H1 (cell line): ENCODE results near the gene SGSH. TPM values are rescaled to one million over a fixed set of nuclear protein-coding genes. Genes with fewer than 3 reads are reported as not detected.

Source experiments
- CTCF ChIA-PET: fragments of 300-600 bp; sonication (Branson Sonifier 250); formaldehyde crosslinking; loops from one replicate; lab custom pipeline; 2021; ENCODE audit not compliant: partially characterized antibody; lab: Charles Lee
- POLR2A ChIA-PET: fragments of 300-600 bp; sonication (Branson Sonifier 250); formaldehyde crosslinking; loops from one replicate; lab custom pipeline; 2021; ENCODE audit warnings: inconsistent platforms; ENCODE audit not compliant: partially characterized antibody; lab: Charles Lee
- DNase-seq, 2 experiments: peaks; one replicate each; pipeline versions ENCODE4 v3.0.0 to v3.0.0-alpha.2; 2010 to 2022; ENCODE audit warnings: low spot score in 2 of 2, low read depth in 1 of 2, mixed read lengths in 1 of 2
- FAIRE-seq: peaks from 2 replicates; lab custom pipeline; 2011; peaks lifted over from hg19 to GRCh38; lab: Jason Lieb, UNC
- H2AFZ ChIP-seq: 2 replicates; pipeline ENCODE4 v1.8.1; 2012; ENCODE audit warnings: low read length, inconsistent platforms
- H2AK5ac ChIP-seq: 2 replicates; pipeline ENCODE4 v1.6.1; 2013; ENCODE audit warnings: low read depth, low read length
- H2BK120ac ChIP-seq: replicated peaks from 2 replicates; pipeline ENCODE3; 2013; ENCODE audit warnings: low read depth, low read length, inconsistent platforms
- H2BK12ac ChIP-seq: 2 replicates; pipeline ENCODE4 v1.6.1; 2013; ENCODE audit warnings: low read depth, low read length
- H2BK15ac ChIP-seq: 2 replicates; pipeline ENCODE4 v1.6.1; 2013; ENCODE audit warnings: low read length
- H2BK20ac ChIP-seq: 2 replicates; pipeline ENCODE4 v1.6.1; 2013; ENCODE audit warnings: low read length
- H2BK5ac ChIP-seq: 2 replicates; pipeline ENCODE4 v1.6.1; 2013; ENCODE audit warnings: low read depth, low read length
- H3K14ac ChIP-seq: 2 replicates; pipeline ENCODE4 v1.6.1; 2013; ENCODE audit warnings: inconsistent platforms; ENCODE audit not compliant: insufficient read length
- H3K18ac ChIP-seq: 2 replicates; pipeline ENCODE4 v1.6.1; 2013; ENCODE audit warnings: low read length; ENCODE audit errors: extremely low read depth
- H3K23ac ChIP-seq: 2 replicates; pipeline ENCODE4 v1.6.1; 2013; ENCODE audit warnings: inconsistent platforms; ENCODE audit not compliant: insufficient read length
- H3K23me2 ChIP-seq: 2 replicates; pipeline ENCODE4 v1.6.1; 2013; ENCODE audit warnings: low read depth, low read length
- H3K27ac ChIP-seq: 2 replicates; pipeline ENCODE4 v1.6.1; 2011; ENCODE audit warnings: low read depth, low read length, inconsistent platforms
- H3K27me3 ChIP-seq, 4 experiments: replicated peaks in 1 of 4; 1 replicate in 1 of 4; 2 replicates in 3 of 4; pipeline versions ENCODE4 v1.6.1 to v1.8.1; 2011 to 2013; ENCODE audit warnings: low read length in 3 of 4, mild to moderate bottlenecking in 3 of 4, inconsistent platforms in 2 of 4, mixed read lengths in 2 of 4, moderate library complexity in 1 of 4; ENCODE audit not compliant: control insufficient read depth in 3 of 4, insufficient read depth in 3 of 4; ENCODE audit errors: extremely low read depth in 1 of 4
- H3K36me3 ChIP-seq, 4 experiments: 2 replicates each; pipeline versions ENCODE4 v1.6.1 to v1.8.1; 2011 to 2013; ENCODE audit warnings: mild to moderate bottlenecking in 4 of 4, low read length in 3 of 4, moderate library complexity in 2 of 4, control low read depth in 1 of 4, inconsistent platforms in 1 of 4; ENCODE audit not compliant: insufficient read depth in 4 of 4, control insufficient read depth in 2 of 4
- H3K4ac ChIP-seq: replicated peaks from 2 replicates; pipeline ENCODE3; 2013; ENCODE audit warnings: low read length, low read depth, mixed read lengths, inconsistent platforms; ENCODE audit not compliant: insufficient read length
- H3K4me1 ChIP-seq, 4 experiments: replicated peaks in 1 of 4; 1 replicate in 1 of 4; 2 replicates in 3 of 4; pipeline versions ENCODE4 v1.6.1 to v1.8.1; 2011 to 2013; ENCODE audit warnings: low read length in 3 of 4, inconsistent platforms in 2 of 4, mixed read lengths in 1 of 4; ENCODE audit not compliant: insufficient read depth in 4 of 4, control insufficient read depth in 3 of 4
- H3K4me2 ChIP-seq, 2 experiments: 2 replicates each; pipeline versions ENCODE4 v1.6.1 to v1.8.1; 2011 to 2013; ENCODE audit warnings: low read depth in 2 of 2, low read length in 2 of 2, control low read depth in 1 of 2, inconsistent platforms in 1 of 2, mild to moderate bottlenecking in 1 of 2; ENCODE audit not compliant: insufficient read depth in 1 of 2
- H3K4me3 ChIP-seq, 4 experiments: fragments of 200-600, 300-600 bp in 1 of 4; sonication (generic), shearing (Covaris generic), sonication (Bioruptor Twin) in 1 of 4; 2 replicates each; pipeline versions ENCODE4 v1.5.1 to v1.8.1; 2011 to 2016; ENCODE audit warnings: low read length in 4 of 4, low read depth in 3 of 4, control low read depth in 2 of 4, inconsistent platforms in 2 of 4, mild to moderate bottlenecking in 2 of 4, mixed read lengths in 1 of 4, moderate library complexity in 1 of 4; ENCODE audit not compliant: insufficient read depth in 2 of 4; ENCODE audit errors: extremely low read depth in 1 of 4
- H3K56ac ChIP-seq: replicated peaks from 2 replicates; pipeline ENCODE3; 2013; ENCODE audit warnings: low read depth, mild to moderate bottlenecking, mixed read lengths, low read length, inconsistent platforms; ENCODE audit not compliant: insufficient read length
- H3K79me1 ChIP-seq: 2 replicates; pipeline ENCODE4 v1.6.1; 2013; ENCODE audit warnings: low read depth, low read length, control low read depth
- H3K79me2 ChIP-seq, 2 experiments: 2 replicates each; pipeline versions ENCODE4 v1.6.1 to v1.8.1; 2012 to 2013; ENCODE audit warnings: low read length in 2 of 2, mild to moderate bottlenecking in 2 of 2, inconsistent platforms in 1 of 2; ENCODE audit not compliant: insufficient read depth in 2 of 2, control insufficient read depth in 1 of 2
- H3K9ac ChIP-seq, 4 experiments: replicated peaks in 1 of 4; 1 replicate in 1 of 4; 2 replicates in 3 of 4; pipeline versions ENCODE4 v1.6.1 to v1.8.1; 2011 to 2013; ENCODE audit warnings: low read depth in 3 of 4, low read length in 3 of 4, control low read depth in 2 of 4, mild to moderate bottlenecking in 2 of 4, moderate library complexity in 2 of 4, inconsistent platforms in 1 of 4; ENCODE audit errors: extremely low read depth in 1 of 4
- H3K9me3 ChIP-seq, 2 experiments: 2 replicates each; pipeline versions ENCODE4 v1.6.1 to v1.8.1; 2012 to 2013; ENCODE audit warnings: mild to moderate bottlenecking in 2 of 2, moderate library complexity in 2 of 2, control low read depth in 1 of 2, inconsistent platforms in 1 of 2, low read depth in 1 of 2, low read length in 1 of 2, mixed read lengths in 1 of 2; ENCODE audit not compliant: insufficient read depth in 2 of 2
- H4K20me1 ChIP-seq, 2 experiments: replicated peaks in 1 of 2; 2 replicates each; pipeline versions ENCODE3 to v1.8.1; 2011 to 2013; ENCODE audit warnings: inconsistent platforms in 2 of 2, low read length in 2 of 2, mild to moderate bottlenecking in 1 of 2; ENCODE audit not compliant: insufficient read depth in 2 of 2, control insufficient read depth in 1 of 2
- H4K5ac ChIP-seq: 2 replicates; pipeline ENCODE4 v1.6.1; 2013; ENCODE audit warnings: low read length, low read depth, mixed read lengths, inconsistent platforms; ENCODE audit not compliant: insufficient read length
- H4K8ac ChIP-seq: 2 replicates; pipeline ENCODE4 v1.8.0; 2013; ENCODE audit warnings: mild to moderate bottlenecking, moderate library complexity, low read length, inconsistent platforms; ENCODE audit not compliant: insufficient read depth; ENCODE audit errors: extremely low read depth
- H4K91ac ChIP-seq: replicated peaks from 2 replicates; pipeline ENCODE3; 2013; ENCODE audit warnings: low read length, mixed read lengths, inconsistent platforms; ENCODE audit not compliant: insufficient read length
- EP300 ChIP-seq, 2 experiments: IDR thresholded peaks; 1 replicate in 1 of 2; 2 replicates in 1 of 2; pipeline ENCODE4 v1.6.1; 2011 to 2012; ENCODE audit warnings: low read depth in 2 of 2, low read length in 2 of 2, mild to moderate bottlenecking in 2 of 2, borderline replicate concordance in 1 of 2, inconsistent platforms in 1 of 2, moderate library complexity in 1 of 2
- SIN3A ChIP-seq, 2 experiments: IDR thresholded peaks in 1 of 2; conservative IDR thresholded peaks in 1 of 2; 2 replicates each; pipeline ENCODE4 v1.6.1; 2011 to 2012; ENCODE audit warnings: low read length in 2 of 2, improper control_type of control experiment in 1 of 2, low read depth in 1 of 2, mild to moderate bottlenecking in 1 of 2
- WGBS, 2 experiments: shearing (Covaris generic) in 1 of 2; methylation state at CpG; one replicate each; pipeline versions ENCODE4 v1.1.6 to v1.1.7; 2013 to 2015; ENCODE audit warnings: low lambda C conversion rate in 2 of 2, mixed read lengths in 2 of 2, inconsistent platforms in 1 of 2, low coverage in 1 of 2, missing lambda C conversion rate in 1 of 2; ENCODE audit not compliant: insufficient replicate concordance in 2 of 2, insufficient coverage in 1 of 2, insufficient read length in 1 of 2; ENCODE audit errors: extremely low coverage in 1 of 2, missing lambda C conversion rate in 1 of 2; 5-methylcytosine and 5-hydroxymethylcytosine counted together
- polyA plus RNA-seq, 7 experiments: library from polyadenylated mRNA; depleted of rRNA in 3 of 7; stranded (reverse) in 5 of 7; unstranded in 2 of 7; fragments of >200 nt in 5 of 7; fragments of 200-250 nt in 2 of 7; gene quantifications; 1 replicate in 5 of 7; 2 replicates in 1 of 7; 4 replicates in 1 of 7; pipeline versions ENCODE4 v1.2.1 to v1.2.3, GENCODE V29; 2011 to 2013; ENCODE audit warnings: missing spikeins in 2 of 7, mixed read lengths in 2 of 7
- total RNA-seq: library from RNA; stranded (reverse); fragmentation: NEBNext Ultra II Directional; extraction: Animal tissue kit (Norgen Biotek cat#: 25700); gene quantifications from 2 replicates; pipeline ENCODE4 v1.2.1, GENCODE V29; 2021

The SGSH gene
- total and polyA plus RNA-seq, 2 of the 8 experiments (the other 6 are each of a cell fraction or from before 2014, with no cell fraction given): 18.0 to 19.6 TPM

GRCh38 chr17:80208050-80208449, 12.1 kb downstream of the SGSH start:
- Histone ChIP-seq H3K18ac (no peak overlapping the region), H2BK120ac (no peak overlapping the region), H3K4me2 (no peak overlapping the region), H4K5ac (no peak overlapping the region), H2BK20ac (no peak overlapping the region), H2BK5ac (no peak overlapping the region), H3K23me2 (no peaks in the 10 kb centered on the region), H3K79me1 (no peaks in the 10 kb centered on the region), H3K4me3 (no peak overlapping the region), H3K9ac (no peak overlapping the region), H3K9me3 (no peaks in the 10 kb centered on the region), H3K23ac (no peak overlapping the region), H3K27me3 (no peaks in the 10 kb centered on the region), H4K8ac (no peak overlapping the region), H3K27ac (no peak overlapping the region), H2AK5ac (no peak overlapping the region), H3K36me3 (peaks cover 4 to 14% (median 11%) of the 10 kb centered on the region in 4 experiments; a peak in 4 of 8 replicates), H2BK15ac (no peak overlapping the region), H4K91ac (no peak overlapping the region), H3K4me1 (no peaks in the 10 kb centered on the region; a peak in 1 of 7 replicates), H2AFZ (no peak overlapping the region), H3K4ac (no peak overlapping the region), H4K20me1 (peaks cover 2 to 3% of the 10 kb centered on the region in 2 experiments), H3K79me2 (no peaks in the 10 kb centered on the region), H2BK12ac (no peak overlapping the region), H3K56ac (no peak overlapping the region), H3K14ac (no peak overlapping the region)
- WGBS, 2 experiments: 93% methylated on average over 12 of the region's 16 CpGs; no CpG with 5 or more reads in 1 of the 2 experiments
- ChIA-PET CTCF (interaction anchor here (9.0 kb wide), 1 partner anchor 14 kb away, joined by 90 read pairs; no protein-coding TSS in a partner anchor), POLR2A (interaction anchor here (1.6 kb wide), 1 partner anchor 51 kb away, joined by 3 read pairs; no protein-coding TSS in a partner anchor)
- TF ChIP-seq SIN3A (conservative IDR thresholded peaks at IDR 0.05 in 1 of 2, IDR thresholded peaks at IDR 0.05 in 1 of 2; ENCODE audit: low read depth in 1 of 2, low read length in 2 of 2) (no peak), EP300 (IDR thresholded peaks at IDR 0.05; ENCODE audit: borderline replicate concordance in 1 of 2, low read depth in 2 of 2, low read length in 2 of 2) (no peak)
- DNase-seq (no peak), FAIRE-seq (no peak)
